Spleen (tissue), 11 donors: Measurements from ENCODE around the gene DLX3. TPM values are rescaled to one million over a fixed set of nuclear protein-coding genes. Genes with fewer than 3 reads are reported as not detected.

Experiments
- DNase-seq: peaks from one replicate; pipeline ENCODE4 v3.0.0-alpha.2; 2020
- H3K27ac ChIP-seq, 8 donors: fragments of 200-600 bp; sonication (generic) in 7 of 8; 1 replicate in 4 of 8; 2 replicates in 4 of 8; pipeline versions ENCODE4 v1.5.0 to v1.8.0; 2016 to 2021; ENCODE audit warnings: inconsistent platforms in 4 of 8, mild to moderate bottlenecking in 4 of 8, moderate library complexity in 1 of 8
- H3K27me3 ChIP-seq, 7 donors: fragments of 200-600 bp; sonication (generic) in 6 of 7; replicated peaks in 1 of 7; 1 replicate in 4 of 7; 2 replicates in 3 of 7; pipeline versions ENCODE4 v1.5.0 to v1.8.0; 2016 to 2021; ENCODE audit warnings: inconsistent platforms in 3 of 7, mild to moderate bottlenecking in 1 of 7
- H3K36me3 ChIP-seq, 6 donors: fragments of 200-600 bp; sonication (generic) in 5 of 6; 1 replicate in 4 of 6; 2 replicates in 2 of 6; pipeline versions ENCODE4 v1.5.0 to v1.8.0; 2016 to 2021; ENCODE audit warnings: inconsistent platforms in 2 of 6
- H3K4me1 ChIP-seq, 6 donors: fragments of 200-600 bp; sonication (generic) in 5 of 6; 1 replicate in 3 of 6; 2 replicates in 3 of 6; pipeline versions ENCODE4 v1.5.0 to v1.8.0; 2016 to 2021; ENCODE audit warnings: inconsistent platforms in 3 of 6
- H3K4me3 ChIP-seq, 8 donors: fragments of 200-600 bp; sonication (generic) in 7 of 8; 1 replicate in 4 of 8; 2 replicates in 4 of 8; pipeline versions ENCODE4 v1.5.0 to v1.8.0; 2016 to 2021; ENCODE audit warnings: inconsistent platforms in 4 of 8, mild to moderate bottlenecking in 4 of 8, moderate library complexity in 2 of 8
- H3K9me3 ChIP-seq, 8 donors: fragments of 200-600 bp; sonication (generic) in 7 of 8; 1 replicate in 4 of 8; 2 replicates in 4 of 8; pipeline versions ENCODE4 v1.5.0 to v1.8.0; 2016 to 2021; ENCODE audit warnings: inconsistent platforms in 4 of 8
- CTCF ChIP-seq, 11 experiments: fragments of 200-600 bp in 7 of 11; fragments of 450-650 bp in 4 of 11; sonication (generic) in 4 of 11; IDR thresholded peaks in 8 of 11; conservative IDR thresholded peaks in 3 of 11; 1 replicate in 7 of 11; 2 replicates in 4 of 11; pipeline versions ENCODE4 v1.4.0 to v1.8.0; 2016 to 2021; ENCODE audit warnings: antibody characterized with exemption in 11 of 11, inconsistent platforms in 4 of 11, mild to moderate bottlenecking in 1 of 11
- POLR2A ChIP-seq, 3 donors: fragments of 450-650 bp; IDR thresholded peaks; one replicate each; pipeline ENCODE4 v1.5.1; 2017; ENCODE audit warnings: antibody characterized with exemption in 3 of 3, mild to moderate bottlenecking in 1 of 3
- POLR2AphosphoS5 ChIP-seq, 3 donors: sonication (generic); formaldehyde crosslinking; IDR thresholded peaks; one replicate each; pipeline ENCODE4 v1.5.1; 2017; ENCODE audit warnings: antibody characterized with exemption in 3 of 3
- WGBS, 5 donors: extraction: QIAGEN DNeasy Blood & Tissue Kit in 3 of 5; methylation state at CpG; one replicate each; pipeline versions ENCODE4 v1.1.5 to v1.1.7; 2013 to 2018; 5-methylcytosine and 5-hydroxymethylcytosine counted together
- intact Hi-C: fragments of 100-400 bp; cut with DNase I; formaldehyde crosslinking; loops from one replicate; pipeline ENCODE4 v1.15.0; 2023; ENCODE audit warnings: low total_unique reads
- polyA plus RNA-seq, 3 donors: library from polyadenylated mRNA; stranded (reverse); fragments of 200-250 nt; gene quantifications; one replicate each; pipeline ENCODE4 v1.2.1, GENCODE V29; 2013
- small RNA-seq, 4 donors: library from RNA; depleted of rRNA; stranded (forward); fragments of <200 nt; gene quantifications; one replicate each; pipeline ENCODE3, GENCODE V24; 2016
- total RNA-seq, 7 donors: library from RNA; depleted of rRNA in 3 of 7; stranded (reverse); fragments of >200 nt in 3 of 7; fragmentation: NEBNext Ultra II Directional in 4 of 7; extraction: Animal tissue kit (Norgen Biotek cat#: 25700) in 4 of 7; gene quantifications; one replicate each; pipeline versions ENCODE4 v1.1.0 to v1.2.1, GENCODE V29; 2016 to 2021
- donor health status: healthy with polysubstance abuse.
- donor health status: DM: no; HTN: no; CAD: no; lungs with moderate emphysema.
- donor health status: DM: no; HTN: no; CAD: no.
- donor health status: Bipolar disorder and iron deficiency.
- donor health status: healthy.
- donor health status: DM: no; HTN: no; CAD: no.
- donor health status: DM: yes; HTN: yes; CAD: no.

Gene DLX3
- total and polyA plus RNA-seq, 10 donors: 0.02 TPM; not detected in 9

- Histone ChIP-seq H3K9me3 (no peaks in the 10 kb centered on the region), H3K27ac (no peak overlapping the region), H3K36me3 (no peaks in the 10 kb centered on the region), H3K4me3 (no peak overlapping the region), H3K4me1 (peaks cover 0 to 3% (median 0%) of the 10 kb centered on the region in 6 donors), H3K27me3 (peaks cover 0 to 87% (median 8%) of the 10 kb centered on the region in 7 donors)
- WGBS, 5 donors: 61 to 66% (median 64%) methylated on average over 9 to 10 of the region's 10 CpGs
- DNase-seq: no peak
- intact Hi-C loops: no loop called here
- TF ChIP-seq CTCF (IDR thresholded peaks at IDR 0.05 in 8 of 11, conservative IDR thresholded peaks at IDR 0.05 in 3 of 11): no peak
- no peak for TF ChIP-seq POLR2A (IDR thresholded peaks at IDR 0.05)
- TF ChIP-seq POLR2AphosphoS5 (IDR thresholded peaks at IDR 0.05): no peak
Measured at GRCh38 chr17:49941427-49941826, 53.6 kb downstream of the DLX3 start.

Small RNA genes lying within 50 kb of the gene (small RNA-seq; reads per million reads assigned to genes)
- 0 reads per million in 4 donors for gene RNU6-1313P

Other genes starting within 250 kb of the DLX3 start
- 10 to 100 TPM; 43.1 to 87.4 (median 47.8) TPM for gene FAM117A, start 231.1 kb downstream of the DLX3 start, total RNA-seq
- gene FAM117A, start 231.1 kb downstream of the DLX3 start, polyA plus RNA-seq: 10 to 100 TPM; 15.6 to 36.7 (median 17.5) TPM
- gene KAT7, start 206.5 kb downstream of the DLX3 start, total RNA-seq: 10 to 100 TPM; 38.1 to 81.2 (median 65.0) TPM
- gene KAT7, start 206.5 kb downstream of the DLX3 start, polyA plus RNA-seq: 10 to 100 TPM in 1 of 3 donors, 1 to 10 TPM in 2; 5.9 to 11.4 (median 8.0) TPM
- gene TAC4, start 147.2 kb downstream of the DLX3 start, total RNA-seq: not detected
- gene TAC4, start 147.2 kb downstream of the DLX3 start, polyA plus RNA-seq: not detected
- 1 to 10 TPM in 1 of 7 donors, under 1 TPM in 4, not detected in 2; 0.23 to 1.1 (median 0.57) TPM for gene DLX4, start 26.0 kb downstream of the DLX3 start, total RNA-seq
- gene DLX4, start 26.0 kb downstream of the DLX3 start, polyA plus RNA-seq: under 1 TPM; 0.09 to 0.29 (median 0.22) TPM
- gene ITGA3, start 60.9 kb upstream of the DLX3 start, total RNA-seq: 10 to 100 TPM; 22.7 to 52.3 (median 41.1) TPM
- gene ITGA3, start 60.9 kb upstream of the DLX3 start, polyA plus RNA-seq: 10 to 100 TPM in 1 of 3 donors, 1 to 10 TPM in 2; 5.5 to 16.6 (median 8.1) TPM
- 10 to 100 TPM; 22.9 to 41.5 (median 26.1) TPM for gene PDK2, start 100.1 kb upstream of the DLX3 start, total RNA-seq
- gene PDK2, start 100.1 kb upstream of the DLX3 start, polyA plus RNA-seq: 10 to 100 TPM in 1 of 3 donors, 1 to 10 TPM in 2; 8.7 to 16.9 (median 9.5) TPM
- 1 to 10 TPM; 1.2 to 7.5 (median 4.1) TPM for gene SAMD14, start 134.9 kb upstream of the DLX3 start, total RNA-seq
- gene SAMD14, start 134.9 kb upstream of the DLX3 start, polyA plus RNA-seq: 1 to 10 TPM; 1.1 to 1.9 (median 1.1) TPM
- 100 to 1,000 TPM in 4 of 7 donors, 10 to 100 TPM in 3; 54.1 to 136 (median 112) TPM for gene PPP1R9B, start 155.5 kb upstream of the DLX3 start, total RNA-seq
- gene PPP1R9B, start 155.5 kb upstream of the DLX3 start, polyA plus RNA-seq: 100 to 1,000 TPM in 1 of 3 donors, 10 to 100 TPM in 2; 30.0 to 105 (median 40.9) TPM
- 1 to 10 TPM in 6 of 7 donors, not detected in 1; 1.2 to 4.7 (median 2.7) TPM for gene SGCA, start 170.8 kb upstream of the DLX3 start, total RNA-seq
- 1 to 10 TPM; 3.7 to 5.9 (median 5.7) TPM for gene SGCA, start 170.8 kb upstream of the DLX3 start, polyA plus RNA-seq
- 100 to 1,000 TPM in 2 of 7 donors, 10 to 100 TPM in 4, 1 to 10 TPM in 1; 7.4 to 458 (median 65.4) TPM for gene COL1A1, start 206.4 kb upstream of the DLX3 start, total RNA-seq
- gene COL1A1, start 206.4 kb upstream of the DLX3 start, polyA plus RNA-seq: 10 to 100 TPM in 2 of 3 donors, 1 to 10 TPM in 1; 7.1 to 24.0 (median 11.3) TPM